Neural progenitor cell (in vitro differentiated cells): Measurements from ENCODE around the gene CRNN. TPM values are rescaled to one million over a fixed set of nuclear protein-coding genes. Genes with fewer than 3 reads are reported as not detected.

Experiments used
- DNase-seq: peaks from one replicate; pipeline ENCODE4 v3.0.0-alpha.2; 2016; ENCODE audit warnings: low spot score
- H2AFZ ChIP-seq: fragments of 200-600 bp; sonication (generic); replicated peaks from 2 replicates; pipeline ENCODE4 v1.6.1; 2016; ENCODE audit warnings: antibody characterized with exemption
- H3F3A ChIP-seq: fragments of 200-600 bp; sonication (generic); 2 replicates; pipeline ENCODE4 v1.6.1; 2016; ENCODE audit warnings: antibody characterized with exemption, low read depth
- H3K27ac ChIP-seq: fragments of 200-600 bp; sonication (generic); 2 replicates; pipeline ENCODE4 v1.5.1; 2016; ENCODE audit warnings: mild to moderate bottlenecking
- H3K27me3 ChIP-seq: fragments of 200-600 bp; sonication (generic); 2 replicates; pipeline ENCODE4 v1.6.1; 2016; ENCODE audit warnings: mild to moderate bottlenecking, moderate library complexity
- H3K36me3 ChIP-seq: fragments of 200-600 bp; sonication (generic); 2 replicates; pipeline ENCODE4 v1.5.1; 2016
- H3K4me1 ChIP-seq: fragments of 200-600 bp; sonication (generic); 2 replicates; pipeline ENCODE4 v1.6.1; 2016; ENCODE audit warnings: mixed run types
- H3K4me2 ChIP-seq: fragments of 200-600 bp; sonication (generic); 2 replicates; pipeline ENCODE4 v1.6.1; 2016
- H3K4me3 ChIP-seq: fragments of 200-600 bp; sonication (generic); 2 replicates; pipeline ENCODE4 v1.5.1; 2016
- H3K79me2 ChIP-seq: fragments of 200-600 bp; sonication (generic); 2 replicates; pipeline ENCODE4 v1.6.1; 2016; ENCODE audit warnings: low read depth
- H3K9ac ChIP-seq: fragments of 200-600 bp; sonication (generic); 2 replicates; pipeline ENCODE4 v1.6.1; 2016
- H3K9me3 ChIP-seq: fragments of 200-600 bp; sonication (generic); 2 replicates; pipeline ENCODE4 v1.5.1; 2016; ENCODE audit warnings: low read depth
- H4K20me1 ChIP-seq: fragments of 200-600 bp; sonication (generic); 2 replicates; pipeline ENCODE4 v1.6.1; 2016; ENCODE audit warnings: low read depth
- H3K27ac Mint-ChIP-seq: 3 replicates; pipeline ENCODE4 v1.8.0; 2021; ENCODE audit warnings: mixed read lengths
- H3K27me3 Mint-ChIP-seq: 2 replicates; pipeline ENCODE4 v1.8.0; 2022; ENCODE audit warnings: low read depth, mild to moderate bottlenecking, inconsistent platforms, moderate library complexity, mixed read lengths; ENCODE audit not compliant: insufficient read depth
- H3K36me3 Mint-ChIP-seq: 3 replicates; pipeline ENCODE4 v1.8.0; 2021; ENCODE audit warnings: mixed read lengths
- H3K4me1 Mint-ChIP-seq: 3 replicates; pipeline ENCODE4 v1.8.0; 2021; ENCODE audit warnings: mixed read lengths
- H3K4me3 Mint-ChIP-seq: 3 replicates; pipeline ENCODE4 v1.8.0; 2021; ENCODE audit warnings: mild to moderate bottlenecking, moderate library complexity, mixed read lengths
- H3K9me3 Mint-ChIP-seq: 3 replicates; pipeline ENCODE4 v1.8.0; 2020; ENCODE audit warnings: mixed read lengths
- CTCF ChIP-seq: fragments of 200-600 bp; sonication (generic); IDR thresholded peaks from 2 replicates; pipeline ENCODE4 v1.5.1; 2017; ENCODE audit warnings: antibody characterized with exemption, mild to moderate bottlenecking
- EZH2 ChIP-seq: fragments of 200-600 bp; sonication (generic); IDR thresholded peaks from 2 replicates; pipeline ENCODE4 v1.6.1; 2017; ENCODE audit warnings: antibody characterized with exemption, mild to moderate bottlenecking, moderate library complexity
- EZH2phosphoT487 ChIP-seq: fragments of 200-600 bp; sonication (generic); IDR thresholded peaks from 2 replicates; pipeline ENCODE4 v1.6.1; 2017; ENCODE audit warnings: antibody characterized with exemption
- total RNA-seq: library from RNA; depleted of rRNA; stranded (reverse); fragments of >200 nt; gene quantifications from 2 replicates; pipeline ENCODE4 v1.2.3, GENCODE V29; 2015; ENCODE audit warnings: low replicate concordance

The CRNN gene
- total RNA-seq, 1 donor from 2014 or later, result not detected

DNA sequence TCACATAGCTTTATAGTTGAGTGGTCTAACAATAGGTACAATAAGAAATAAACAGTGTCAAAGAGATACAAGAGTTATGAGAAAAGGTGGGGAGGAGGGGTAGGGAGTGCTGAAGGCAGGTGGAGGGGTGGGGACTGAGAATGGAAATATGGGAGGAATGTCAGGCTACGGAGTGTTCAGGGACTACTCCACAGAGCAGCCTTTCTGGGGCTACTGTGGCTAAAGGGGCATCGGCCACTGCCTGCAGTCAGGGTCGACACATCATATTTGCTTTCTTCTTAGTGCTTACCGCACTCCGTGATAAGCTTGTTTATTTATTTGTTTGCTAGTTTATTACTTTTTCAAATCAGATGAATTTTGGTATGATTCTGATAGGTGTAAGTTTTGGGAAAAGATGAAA lies 34.4 kb upstream of the CRNN start:
- Mint-ChIP-seq H3K4me1 (no peaks in the 10 kb centered on the region), H3K36me3 (no peaks in the 10 kb centered on the region), H3K27me3 (no peaks in the 10 kb centered on the region), H3K9me3 (peaks cover 6% of the 10 kb centered on the region), H3K4me3 (no peak overlapping the region), H3K27ac (no peak overlapping the region)
- H3F3A ChIP-seq, result no peaks in the 10 kb centered on the region
- no peak overlapping the region for H3K27ac ChIP-seq
- H3K4me1 ChIP-seq, result no peaks in the 10 kb centered on the region
- H3K4me3 ChIP-seq, result no peak overlapping the region
- no peak for DNase-seq
- no peaks in the 10 kb centered on the region for H3K36me3 ChIP-seq
- H3K9ac ChIP-seq, result no peak overlapping the region
- H3K4me2 ChIP-seq, result no peak overlapping the region
- peaks cover 26% of the 10 kb centered on the region for H3K9me3 ChIP-seq
- no peaks in the 10 kb centered on the region for H3K79me2 ChIP-seq
- no peak for TF ChIP-seq EZH2
- no peak for TF ChIP-seq EZH2phosphoT487
- no peak for TF ChIP-seq CTCF
- no peaks in the 10 kb centered on the region for H4K20me1 ChIP-seq
- H2AFZ ChIP-seq, result no peak overlapping the region
- H3K27me3 ChIP-seq, result no peaks in the 10 kb centered on the region

GRCh38 chr1:152448095-152448494 lies 34.0 kb upstream of the CRNN start:
- Histone ChIP-seq H3K4me2 (no peak overlapping the region), H3K4me1 (no peaks in the 10 kb centered on the region), H3K36me3 (no peaks in the 10 kb centered on the region), H3K4me3 (no peak overlapping the region), H4K20me1 (no peaks in the 10 kb centered on the region), H3K27ac (no peak overlapping the region), H2AFZ (no peak overlapping the region), H3K27me3 (no peaks in the 10 kb centered on the region), H3F3A (no peaks in the 10 kb centered on the region), H3K9me3 (peaks cover 22% of the 10 kb centered on the region), H3K79me2 (no peaks in the 10 kb centered on the region), H3K9ac (no peak overlapping the region)
- TF ChIP-seq EZH2phosphoT487 (no peak), CTCF (no peak), EZH2 (no peak)
- no peak overlapping the region for H3K27ac Mint-ChIP-seq
- no peaks in the 10 kb centered on the region for H3K27me3 Mint-ChIP-seq
- no peaks in the 10 kb centered on the region for H3K36me3 Mint-ChIP-seq
- no peak for DNase-seq
- no peak overlapping the region for H3K4me3 Mint-ChIP-seq
- peaks cover 7% of the 10 kb centered on the region for H3K9me3 Mint-ChIP-seq
- no peaks in the 10 kb centered on the region for H3K4me1 Mint-ChIP-seq

- Histone ChIP-seq H4K20me1 (no peaks in the 10 kb centered on the region), H3F3A (no peaks in the 10 kb centered on the region), H3K27ac (no peak overlapping the region), H2AFZ (no peak overlapping the region), H3K4me1 (no peaks in the 10 kb centered on the region), H3K79me2 (no peaks in the 10 kb centered on the region), H3K9ac (no peak overlapping the region), H3K36me3 (no peaks in the 10 kb centered on the region), H3K9me3 (peaks cover 22% of the 10 kb centered on the region), H3K27me3 (no peaks in the 10 kb centered on the region), H3K4me2 (no peak overlapping the region), H3K4me3 (no peak overlapping the region)
- no peak for DNase-seq
- no peaks in the 10 kb centered on the region for H3K36me3 Mint-ChIP-seq
- H3K4me3 Mint-ChIP-seq, result no peak overlapping the region
- no peak overlapping the region for H3K27ac Mint-ChIP-seq
- TF ChIP-seq CTCF (no peak), EZH2phosphoT487 (no peak), EZH2 (no peak)
- H3K9me3 Mint-ChIP-seq, result peaks cover 9% of the 10 kb centered on the region
- H3K4me1 Mint-ChIP-seq, result no peaks in the 10 kb centered on the region
- no peaks in the 10 kb centered on the region for H3K27me3 Mint-ChIP-seq
These were observed 33.4 kb upstream of the CRNN start for GRCh38 chr1:152447484-152447883.
